K562 (cell line): ENCODE results near the gene CPED1. TPM values are rescaled to one million over a fixed set of nuclear protein-coding genes. Genes with fewer than 3 reads are reported as not detected.

Source experiments
- ATAC-seq: fragments of 200-7000 bp; cut with Tn5 transposase; 3 replicates; pipeline ENCODE4 v1.9.1; 2020; ENCODE audit warnings: moderate library complexity
- BruUV-seq: library from RNA; stranded (reverse); fragments of 400-500 nt; replicated peaks from 2 replicates; lab custom pipeline; 2021; lab: Mats Ljungman, UMichigan
- CTCF ChIA-PET: fragments of 300-600 bp; formaldehyde crosslinking; extraction: SDS; loops from one replicate; lab custom pipeline; 2021; ENCODE audit warnings: low intra/inter-chr PET ratio; lab: Yijun Ruan, JAX
- POLR2A ChIA-PET: fragments of 300-600, 350-650 bp; sonication (Branson Sonifier 250); formaldehyde crosslinking; extraction: SDS; loops from one replicate; lab custom pipeline; 2021; ENCODE audit warnings: antibody characterized with exemption, inconsistent platforms; lab: Yijun Ruan, JAX
- DNase-seq, 4 experiments: peaks; one replicate each; pipeline versions ENCODE4 v3.0.0 to v3.0.0-alpha.2; 2011 to 2018; ENCODE audit warnings: low spot score in 3 of 4, mixed read lengths in 3 of 4; ENCODE audit errors: extremely low read depth in 1 of 4
- FAIRE-seq: peaks from 2 replicates; lab custom pipeline; 2011; peaks lifted over from hg19 to GRCh38; lab: Jason Lieb, UNC
- H2AFZ ChIP-seq: 2 replicates; pipeline ENCODE4 v1.6.0; 2011; ENCODE audit warnings: low read depth, low read length, control low read depth, inconsistent platforms
- H3K27ac ChIP-seq: fragments of 200-600 bp; 3 replicates; pipeline ENCODE4 v1.8.0; 2011; ENCODE audit warnings: low read depth, mild to moderate bottlenecking, control low read depth, inconsistent platforms, low read length, moderate library complexity, mixed read lengths; ENCODE audit errors: extremely low read depth
- H3K27me3 ChIP-seq, 2 experiments: fragments of 300-600 bp in 1 of 2; 2 replicates in 1 of 2; 3 replicates in 1 of 2; pipeline versions ENCODE4 v1.6.0 to v1.8.0; 2011; ENCODE audit warnings: inconsistent platforms in 2 of 2, low read length in 2 of 2, mild to moderate bottlenecking in 1 of 2, mixed read lengths in 1 of 2, moderate library complexity in 1 of 2; ENCODE audit not compliant: control insufficient read depth in 2 of 2, insufficient read depth in 2 of 2
- H3K36me3 ChIP-seq: fragments of 300-600 bp; 3 replicates; pipeline ENCODE4 v1.8.0; 2011; ENCODE audit warnings: mild to moderate bottlenecking, low read length, inconsistent platforms; ENCODE audit not compliant: control insufficient read depth, insufficient read depth
- H3K4me1 ChIP-seq, 2 experiments: fragments of 200-600 bp in 1 of 2; replicated peaks in 1 of 2; 2 replicates in 1 of 2; 3 replicates in 1 of 2; pipeline versions ENCODE4 v1.5.1 to v1.8.0; 2011; ENCODE audit warnings: inconsistent platforms in 2 of 2, low read length in 2 of 2, mild to moderate bottlenecking in 1 of 2, mixed read lengths in 1 of 2, moderate library complexity in 1 of 2; ENCODE audit not compliant: control insufficient read depth in 2 of 2, insufficient read depth in 2 of 2
- H3K4me2 ChIP-seq: 2 replicates; pipeline ENCODE4 v1.6.1; 2011; ENCODE audit warnings: low read length, control low read depth, inconsistent platforms, mixed read lengths; ENCODE audit not compliant: insufficient read depth
- H3K4me3 ChIP-seq: fragments of 200-600 bp; sonication (generic), shearing (Covaris generic); 2 replicates; pipeline ENCODE4 v1.5.1; 2016; ENCODE audit warnings: control low read depth, inconsistent platforms
- H3K79me2 ChIP-seq: fragments of 200-600 bp; 3 replicates; pipeline ENCODE4 v1.8.0; 2011; ENCODE audit warnings: low read length, inconsistent platforms; ENCODE audit not compliant: control insufficient read depth, insufficient read depth
- H3K9ac ChIP-seq, 2 experiments: 2 replicates each; pipeline versions ENCODE4 v1.6.0 to v1.6.1; 2011; ENCODE audit warnings: low read depth in 2 of 2, low read length in 2 of 2, control low read depth in 1 of 2, inconsistent platforms in 1 of 2, mild to moderate bottlenecking in 1 of 2, mixed read lengths in 1 of 2; ENCODE audit not compliant: insufficient read depth in 1 of 2
- H3K9me1 ChIP-seq: one replicate; pipeline ENCODE4 v1.6.0; 2011; ENCODE audit warnings: inconsistent platforms, mild to moderate bottlenecking, low read length, moderate library complexity; ENCODE audit not compliant: control insufficient read depth, insufficient read depth
- H3K9me3 ChIP-seq: replicated peaks from 2 replicates; pipeline ENCODE4 v1.5.1; 2011; ENCODE audit warnings: low read depth, low read length, inconsistent platforms; ENCODE audit not compliant: control insufficient read depth, insufficient read depth
- H4K20me1 ChIP-seq: replicated peaks from 2 replicates; pipeline ENCODE4 v1.6.1; 2011; ENCODE audit warnings: low read length, inconsistent platforms, mixed read lengths; ENCODE audit not compliant: control insufficient read depth, insufficient read depth
- ATF7 ChIP-seq: fragments of 450-650 bp; IDR thresholded peaks from 2 replicates; pipeline ENCODE4 v1.7.1; 2014; ENCODE audit warnings: mild to moderate bottlenecking, moderate library complexity
- CBFA2T2 ChIP-seq: fragments of 450-650 bp; conservative IDR thresholded peaks from 2 replicates; pipeline ENCODE4 v1.6.1; 2017; ENCODE audit warnings: mild to moderate bottlenecking
- CEBPB ChIP-seq: fragments of 450-650 bp; IDR thresholded peaks from 2 replicates; pipeline ENCODE4 v1.6.1; 2016; ENCODE audit warnings: missing genetic modification characterization, missing compliant biosample characterization
- GABPA ChIP-seq: fragments of 200-800 bp; sonication (Bioruptor generic); conservative IDR thresholded peaks from 2 replicates; pipeline ENCODE4 v1.6.1; 2016; ENCODE audit warnings: low read depth, missing genetic modification characterization, missing compliant biosample characterization
- HMGN3 ChIP-seq: IDR thresholded peaks from 2 replicates; pipeline ENCODE4 v1.6.1; 2011; ENCODE audit warnings: borderline replicate concordance, low read depth, mild to moderate bottlenecking, mixed read lengths, low read length; ENCODE audit not compliant: insufficient read length; ENCODE audit errors: extremely low read depth
- SMARCB1 ChIP-seq: IDR thresholded peaks from 2 replicates; pipeline ENCODE4 v1.6.1; 2011; ENCODE audit warnings: improper control_type of control experiment, low read depth; ENCODE audit not compliant: insufficient read length
- TEAD2 ChIP-seq: fragments of 450-650 bp; IDR thresholded peaks from 2 replicates; pipeline ENCODE4 v1.6.1; 2016; ENCODE audit warnings: missing genetic modification characterization, control low read depth, missing compliant biosample characterization
- U2AF1 ChIP-seq: fragments of 200-400 bp; formaldehyde crosslinking; optimal IDR thresholded peaks from 2 replicates; pipeline ENCODE3; 2017; ENCODE audit warnings: mild to moderate bottlenecking, low read depth, low read length, moderate library complexity
- ZBTB33 ChIP-seq: sonication (generic); formaldehyde crosslinking; IDR thresholded peaks from 2 replicates; pipeline ENCODE4 v1.8.1; 2023; ENCODE audit warnings: mild to moderate bottlenecking, missing genetic modification reagents
- WGBS: fragments of 100-300 bp; shearing (Covaris generic); methylation state at CpG from one replicate; pipeline ENCODE4 v1.1.6; 2016; ENCODE audit warnings: low coverage, mixed read lengths; ENCODE audit not compliant: insufficient coverage; ENCODE audit errors: missing lambda C conversion rate; 5-methylcytosine and 5-hydroxymethylcytosine counted together
- in situ Hi-C: fragments of 300-500 bp; cut with MboI; formaldehyde crosslinking; loops from 4 replicates; pipeline ENCODE4 v1.15.0; 2018; ENCODE audit warnings: inconsistent platforms, mixed read lengths
- intact Hi-C: fragments of 100-400 bp; cut with micrococcal nuclease; formaldehyde crosslinking; loops from 2 replicates; pipeline ENCODE4 v1.14.2; 2022
- polyA plus RNA-seq, 8 experiments: library from polyadenylated mRNA; depleted of rRNA in 4 of 8; stranded (reverse) in 5 of 8; unstranded in 3 of 8; fragments of >200 nt; fragmentation: Nextera tagmentation in 2 of 8; fragmentation: Illumina TruSeq in 1 of 8; extraction: Ambion mirVana in 2 of 8; extraction: Trizol in 1 of 8; gene quantifications; 2 replicates each; pipeline versions ENCODE4 v1.2.1 to v1.2.3, GENCODE V29; 2011 to 2014; ENCODE audit warnings: inconsistent platforms in 1 of 8, missing spikeins in 1 of 8
- total RNA-seq, 7 experiments: library from RNA; depleted of rRNA in 6 of 7; stranded (reverse); fragments of >200 nt in 6 of 7; fragmentation: Illumina TruSeq in 2 of 7; extraction: Trizol in 2 of 7; gene quantifications; 2 replicates each; pipeline versions ENCODE4 v1.2.1 to v1.2.3, GENCODE V29; 2011 to 2021; ENCODE audit warnings: low replicate concordance in 1 of 7

Gene CPED1
- total and polyA plus RNA-seq, 9 of the 15 experiments (the other 6 are each of a cell fraction or from before 2014, with no cell fraction given), result 195 to 393 (median 290) TPM

- POLR2A ChIA-PET, result interaction anchor here (1.1 kb wide), 1 partner anchor 9 kb away, joined by 3 read pairs; the partner anchor contains the start of gene ING3
- no peaks in the 10 kb centered on the region for H3K36me3 ChIP-seq
- ATAC-seq (peak; percentile 13; the same call in 2 of the 3 replicates), DNase-seq (no peak), FAIRE-seq (no peak)
- in situ Hi-C loops (no loop called here), intact Hi-C loops (loop anchor here (1.0 to 5.0 kb wide), 3 partner anchors 136 to 395 kb away; no protein-coding TSS in a partner anchor)
- H3K27ac ChIP-seq, result no peak overlapping the region
- H3K4me1 ChIP-seq, result no peaks in the 10 kb centered on the region
- CTCF ChIA-PET, result interaction anchor here (2.4 kb wide), 1 partner anchor 136 kb away, joined by 14 read pairs; no protein-coding TSS in a partner anchor
- H3K4me2 ChIP-seq, result no peak overlapping the region
- TF ChIP-seq U2AF1 (no peak), CEBPB (0 out of 2 replicates have a peak, but pooled peaks have one; percentile 6)
- no TSS peak for BruUV-seq
- 6% methylated on average over 3 of the region's 3 CpGs for WGBS
- no peaks in the 10 kb centered on the region for H3K79me2 ChIP-seq
- no peak overlapping the region for H3K9ac ChIP-seq
- H2AFZ ChIP-seq, result peak overlapping the region; percentile 4; the same call in 1 of the 2 replicates
- H3K9me3 ChIP-seq, result no peaks in the 10 kb centered on the region
- no peak overlapping the region for H3K4me3 ChIP-seq
- H4K20me1 ChIP-seq, result no peaks in the 10 kb centered on the region
- H3K27me3 ChIP-seq, result no peaks in the 10 kb centered on the region; a peak in 1 of 5 replicates
- H3K9me1 ChIP-seq, result no peaks in the 10 kb centered on the region
Observed at GRCh38 chr7:120941856-120942255, 46.7 kb upstream of the CPED1 start.

- Histone ChIP-seq H3K4me3 (no peak overlapping the region), H3K4me2 (no peak overlapping the region), H3K27ac (no peak overlapping the region), H3K27me3 (no peaks in the 10 kb centered on the region), H2AFZ (no peak overlapping the region), H4K20me1 (no peaks in the 10 kb centered on the region), H3K9me1 (no peaks in the 10 kb centered on the region), H3K9ac (no peak overlapping the region), H3K4me1 (no peaks in the 10 kb centered on the region), H3K36me3 (no peaks in the 10 kb centered on the region), H3K79me2 (no peaks in the 10 kb centered on the region), H3K9me3 (no peaks in the 10 kb centered on the region)
- in situ Hi-C loops, result no loop called here
- ChIA-PET POLR2A (interaction anchor here (0.8 kb wide), 1 partner anchor 131 kb away, joined by 4 read pairs; no protein-coding TSS in a partner anchor), CTCF (no interaction called here)
- intact Hi-C loops, result loop anchor here (5.0 kb wide), 1 partner anchor 394 kb away; no protein-coding TSS in a partner anchor
- ATAC-seq, result no peak
- WGBS, result 30% methylated on average over 1 of the region's 1 CpG
- FAIRE-seq, result no peak
- no TSS peak for BruUV-seq
- DNase-seq, result no peak
- TF ChIP-seq TEAD2 (tag) (no peak), HMGN3 (no peak), CBFA2T2 (no peak), SMARCB1 (no peak), GABPA (no peak), ATF7 (no peak), ZBTB33 (CRISPR knock-in tag) (no peak)
Observed at GRCh38 chr7:120942861-120943260, 45.6 kb upstream of the CPED1 start.
